Breast epithelium (tissue), 3 donors: ENCODE data around the gene RNF2.

Source experiments
- POLR2A ChIP-seq: fragments of 450-650 bp; IDR thresholded peaks from one replicate; pipeline ENCODE4 v1.6.1; 2016; ENCODE audit warnings: antibody characterized with exemption, mild to moderate bottlenecking, moderate library complexity
- POLR2AphosphoS5 ChIP-seq, 3 donors: sonication (generic); formaldehyde crosslinking; IDR thresholded peaks; one replicate each; pipeline ENCODE4 v1.6.1; 2017; ENCODE audit warnings: antibody characterized with exemption in 3 of 3
- TF ChIP-seq, protein P1 (sequence below), 3 donors: fragments of 450-650 bp; IDR thresholded peaks; one replicate each; pipeline ENCODE4 v1.5.1; 2016 to 2017; ENCODE audit warnings: antibody characterized with exemption in 3 of 3, mild to moderate bottlenecking in 3 of 3, moderate library complexity in 3 of 3

DNA sequence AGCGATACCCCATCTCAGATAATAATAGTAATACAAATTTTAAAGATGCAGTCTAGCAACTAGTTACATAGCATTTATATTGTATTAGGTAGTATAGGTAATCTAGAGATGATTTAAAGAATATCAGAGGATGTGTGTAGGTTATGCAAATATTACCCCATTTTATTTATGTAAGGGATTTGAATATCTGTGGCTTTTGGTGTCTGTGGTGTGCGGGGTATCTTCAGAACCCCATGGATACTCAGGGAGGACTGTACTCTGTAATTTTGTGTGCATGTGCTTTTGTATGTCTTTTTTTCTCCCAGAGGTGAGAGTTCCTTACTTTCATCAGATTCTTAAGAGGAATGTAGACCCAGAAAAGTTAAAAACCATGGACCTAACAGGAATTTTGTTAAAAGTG is 12.8 kb downstream of the RNF2 start:
- TF ChIP-seq, protein P1, sequence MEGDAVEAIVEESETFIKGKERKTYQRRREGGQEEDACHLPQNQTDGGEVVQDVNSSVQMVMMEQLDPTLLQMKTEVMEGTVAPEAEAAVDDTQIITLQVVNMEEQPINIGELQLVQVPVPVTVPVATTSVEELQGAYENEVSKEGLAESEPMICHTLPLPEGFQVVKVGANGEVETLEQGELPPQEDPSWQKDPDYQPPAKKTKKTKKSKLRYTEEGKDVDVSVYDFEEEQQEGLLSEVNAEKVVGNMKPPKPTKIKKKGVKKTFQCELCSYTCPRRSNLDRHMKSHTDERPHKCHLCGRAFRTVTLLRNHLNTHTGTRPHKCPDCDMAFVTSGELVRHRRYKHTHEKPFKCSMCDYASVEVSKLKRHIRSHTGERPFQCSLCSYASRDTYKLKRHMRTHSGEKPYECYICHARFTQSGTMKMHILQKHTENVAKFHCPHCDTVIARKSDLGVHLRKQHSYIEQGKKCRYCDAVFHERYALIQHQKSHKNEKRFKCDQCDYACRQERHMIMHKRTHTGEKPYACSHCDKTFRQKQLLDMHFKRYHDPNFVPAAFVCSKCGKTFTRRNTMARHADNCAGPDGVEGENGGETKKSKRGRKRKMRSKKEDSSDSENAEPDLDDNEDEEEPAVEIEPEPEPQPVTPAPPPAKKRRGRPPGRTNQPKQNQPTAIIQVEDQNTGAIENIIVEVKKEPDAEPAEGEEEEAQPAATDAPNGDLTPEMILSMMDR (IDR thresholded peaks at IDR 0.05), result no peak
- TF ChIP-seq POLR2AphosphoS5 (IDR thresholded peaks at IDR 0.05), result no peak
- no peak for TF ChIP-seq POLR2A
